ENCODE results near the gene MCM10. TPM values are rescaled to one million over a fixed set of nuclear protein-coding genes. Genes with fewer than 3 reads are reported as not detected.

Gene MCM10
- total RNA-seq, 1 experiment from 2014 or later = 24.5 TPM

GRCh38 chr10:13139150-13139549 lies 22.2 kb upstream of the MCM10 start:
- TF ChIP-seq EZH2 (IDR thresholded peaks at IDR 0.05; ENCODE audit: low read depth) (no peak), CTCF (conservative IDR thresholded peaks at IDR 0.05) (no peak)
- no peaks in the 10 kb centered on the region for H3F3A ChIP-seq (ENCODE audit: insufficient read depth, low read depth)
- no peak for DNase-seq
- no peaks in the 10 kb centered on the region for H3K36me3 ChIP-seq (ENCODE audit: low read depth)
- intact Hi-C loops (cut with micrococcal nuclease; ENCODE audit: unreplicated experiment) = no loop called here
- no peaks in the 10 kb centered on the region for H3K79me2 ChIP-seq (ENCODE audit: low read depth)
- ChIA-PET POLR2A (ENCODE audit: unreplicated experiment) (no interaction called here), CTCF (no interaction called here)
- no peak overlapping the region for H2AFZ ChIP-seq
- H3K27me3 ChIP-seq (ENCODE audit: insufficient read depth, low read depth) = no peaks in the 10 kb centered on the region
- H3K9me2 ChIP-seq (ENCODE audit: insufficient read depth) = no peaks in the 10 kb centered on the region
- no peaks in the 10 kb centered on the region for H4K20me1 ChIP-seq (ENCODE audit: insufficient read depth)
- H3K9me3 ChIP-seq (ENCODE audit: insufficient read depth, low read depth) = no peaks in the 10 kb centered on the region
- no peak overlapping the region for H3K27ac ChIP-seq
- H3K4me1 ChIP-seq (replicated peaks; ENCODE audit: insufficient read depth) = no peaks in the 10 kb centered on the region
- no TSS peak for BruUV-seq (replicated peaks)
- H3K4me3 ChIP-seq = no peak overlapping the region
- H3K4me2 ChIP-seq = no peak overlapping the region

GRCh38 chr10:13139676-13140075 lies 21.7 kb upstream of the MCM10 start:
- Histone ChIP-seq H3K27me3 (ENCODE audit: insufficient read depth, low read depth) (no peaks in the 10 kb centered on the region), H3K4me2 (no peak overlapping the region), H3K36me3 (ENCODE audit: low read depth) (no peaks in the 10 kb centered on the region), H2AFZ (no peak overlapping the region), H4K20me1 (ENCODE audit: insufficient read depth) (no peaks in the 10 kb centered on the region), H3K4me3 (no peak overlapping the region), H3K27ac (no peak overlapping the region), H3K4me1 (replicated peaks; ENCODE audit: insufficient read depth) (no peaks in the 10 kb centered on the region), H3K9me3 (ENCODE audit: insufficient read depth, low read depth) (no peaks in the 10 kb centered on the region), H3K79me2 (ENCODE audit: low read depth) (no peaks in the 10 kb centered on the region), H3K9me2 (ENCODE audit: insufficient read depth) (no peaks in the 10 kb centered on the region), H3F3A (ENCODE audit: insufficient read depth, low read depth) (no peaks in the 10 kb centered on the region)
- intact Hi-C loops (cut with micrococcal nuclease; ENCODE audit: unreplicated experiment) = no loop called here
- ChIA-PET POLR2A (ENCODE audit: unreplicated experiment) (no interaction called here), CTCF (no interaction called here)
- BruUV-seq (replicated peaks) = no TSS peak
- TF ChIP-seq EZH2 (IDR thresholded peaks at IDR 0.05; ENCODE audit: low read depth) (no peak), CTCF (conservative IDR thresholded peaks at IDR 0.05) (no peak)
- DNase-seq = no peak

GRCh38 chr10:13140627-13141190 lies 20.6 kb upstream of the MCM10 start:
- H3K36me3 ChIP-seq (ENCODE audit: low read depth) = no peaks in the 10 kb centered on the region
- TF ChIP-seq CTCF (conservative IDR thresholded peaks at IDR 0.05) = no peak
- no peak for TF ChIP-seq EZH2 (IDR thresholded peaks at IDR 0.05; ENCODE audit: low read depth)
- CTCF ChIA-PET = no interaction called here
- H2AFZ ChIP-seq = no peak overlapping the region
- no peaks in the 10 kb centered on the region for H3K79me2 ChIP-seq (ENCODE audit: low read depth)
- H3K27ac ChIP-seq = no peak overlapping the region
- H3K9me2 ChIP-seq (ENCODE audit: insufficient read depth) = no peaks in the 10 kb centered on the region
- no peak for DNase-seq
- no peaks in the 10 kb centered on the region for H3K9me3 ChIP-seq (ENCODE audit: insufficient read depth, low read depth)
- H3F3A ChIP-seq (ENCODE audit: insufficient read depth, low read depth) = no peaks in the 10 kb centered on the region
- H3K27me3 ChIP-seq (ENCODE audit: insufficient read depth, low read depth) = no peaks in the 10 kb centered on the region
- H3K4me1 ChIP-seq (replicated peaks; ENCODE audit: insufficient read depth) = no peaks in the 10 kb centered on the region
- intact Hi-C loops (cut with micrococcal nuclease; ENCODE audit: unreplicated experiment) = no loop called here
- H3K4me2 ChIP-seq = no peak overlapping the region
- POLR2A ChIA-PET (ENCODE audit: unreplicated experiment) = no interaction called here
- BruUV-seq (replicated peaks) = no TSS peak
- H3K4me3 ChIP-seq = no peak overlapping the region
- no peaks in the 10 kb centered on the region for H4K20me1 ChIP-seq (ENCODE audit: insufficient read depth)
